ENCODE measurements around the gene SYNE2. TPM values are rescaled to one million over a fixed set of nuclear protein-coding genes. Genes with fewer than 3 reads are reported as not detected.

Gene SYNE2
- total and polyA plus RNA-seq, 2 donors (not counting 1 experiment from before 2014, with no cell fraction given), result 3.1 to 15.4 TPM

DNA sequence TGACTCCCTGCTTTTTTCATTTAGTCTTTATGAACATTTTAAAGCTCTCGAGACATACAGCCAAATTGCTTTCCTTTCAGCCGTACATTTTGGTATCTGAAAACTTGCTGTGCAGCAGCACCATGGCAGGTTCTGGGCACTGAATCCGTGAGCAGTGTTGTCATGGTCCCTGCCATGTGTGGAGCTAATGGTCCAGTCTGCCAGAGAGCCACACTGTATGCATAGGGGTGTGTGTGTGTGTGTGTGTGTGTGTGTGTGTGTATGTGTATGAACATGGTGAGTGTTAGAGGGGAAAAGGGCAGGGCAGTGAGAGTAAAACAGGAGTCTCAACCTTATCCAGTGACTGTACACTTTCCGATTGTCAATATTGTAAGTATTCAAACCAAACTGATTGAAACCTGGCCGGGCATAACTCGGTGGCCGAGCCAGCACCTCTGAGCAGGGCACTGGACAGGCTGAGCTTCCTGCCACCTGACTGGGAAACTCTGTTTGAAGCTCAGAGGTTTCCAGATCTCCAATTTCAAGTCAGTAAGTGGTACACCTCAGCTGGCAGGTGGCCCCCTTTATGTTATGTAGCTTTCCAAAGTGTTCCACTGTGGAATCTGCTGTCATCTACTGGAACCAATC lies 331.4 kb downstream of the SYNE2 start:
- no peaks in the 10 kb centered on the region for H4K20me1 ChIP-seq (ENCODE audit: control insufficient read depth, extremely low read depth, insufficient read depth, low read length)
- no peak for TF ChIP-seq EZH2 (IDR thresholded peaks at IDR 0.05; ENCODE audit: low read length, missing control alignments)
- TF ChIP-seq, protein P1, sequence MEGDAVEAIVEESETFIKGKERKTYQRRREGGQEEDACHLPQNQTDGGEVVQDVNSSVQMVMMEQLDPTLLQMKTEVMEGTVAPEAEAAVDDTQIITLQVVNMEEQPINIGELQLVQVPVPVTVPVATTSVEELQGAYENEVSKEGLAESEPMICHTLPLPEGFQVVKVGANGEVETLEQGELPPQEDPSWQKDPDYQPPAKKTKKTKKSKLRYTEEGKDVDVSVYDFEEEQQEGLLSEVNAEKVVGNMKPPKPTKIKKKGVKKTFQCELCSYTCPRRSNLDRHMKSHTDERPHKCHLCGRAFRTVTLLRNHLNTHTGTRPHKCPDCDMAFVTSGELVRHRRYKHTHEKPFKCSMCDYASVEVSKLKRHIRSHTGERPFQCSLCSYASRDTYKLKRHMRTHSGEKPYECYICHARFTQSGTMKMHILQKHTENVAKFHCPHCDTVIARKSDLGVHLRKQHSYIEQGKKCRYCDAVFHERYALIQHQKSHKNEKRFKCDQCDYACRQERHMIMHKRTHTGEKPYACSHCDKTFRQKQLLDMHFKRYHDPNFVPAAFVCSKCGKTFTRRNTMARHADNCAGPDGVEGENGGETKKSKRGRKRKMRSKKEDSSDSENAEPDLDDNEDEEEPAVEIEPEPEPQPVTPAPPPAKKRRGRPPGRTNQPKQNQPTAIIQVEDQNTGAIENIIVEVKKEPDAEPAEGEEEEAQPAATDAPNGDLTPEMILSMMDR (conservative IDR thresholded peaks at IDR 0.05 in 1 of 2, IDR thresholded peaks at IDR 0.05 in 1 of 2; ENCODE audit: low read depth in 1 of 2, low read length in 2 of 2), result no peak
- H3K27me3 ChIP-seq (ENCODE audit: control insufficient read depth, insufficient read depth, low read length), result no peaks in the 10 kb centered on the region

DNA sequence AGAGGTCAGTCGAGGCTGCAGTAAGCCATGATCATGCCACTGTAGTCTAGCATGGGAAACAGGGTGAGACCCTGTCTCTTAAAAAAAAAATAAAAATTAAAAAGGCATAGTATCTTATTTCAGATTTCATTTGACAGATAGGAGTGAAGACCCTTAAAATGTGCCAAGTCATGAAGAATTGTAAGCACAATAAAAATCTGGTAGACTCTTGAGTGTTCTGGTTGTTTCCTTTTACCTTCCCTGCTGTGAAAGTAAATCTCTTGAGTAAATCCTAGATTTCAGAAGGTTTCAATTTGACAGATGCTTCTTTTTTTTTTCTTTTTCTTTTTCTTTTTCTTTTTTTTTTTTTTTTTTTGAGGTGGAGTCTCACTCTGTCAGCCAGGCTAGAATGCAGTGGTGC lies 332.4 kb downstream of the SYNE2 start:
- no peak overlapping the region for H3K4me3 ChIP-seq (replicated peaks in 1 of 4; ENCODE audit: control extremely low read depth in 1 of 4, insufficient read depth in 1 of 4, low read depth in 3 of 4, low read length in 4 of 4)
- H3K9ac ChIP-seq (ENCODE audit: insufficient read depth, low read length), result no peak overlapping the region
- H3K4me2 ChIP-seq (ENCODE audit: extremely low read depth, insufficient read depth, low read length), result no peak overlapping the region
- no peaks in the 10 kb centered on the region for H3K27me3 ChIP-seq (ENCODE audit: control insufficient read depth, insufficient read depth, low read length)
- H3K4me1 ChIP-seq (ENCODE audit: control insufficient read depth, extremely low read depth, insufficient read depth, low read length), result no peaks in the 10 kb centered on the region
- no peak overlapping the region for H3K27ac ChIP-seq (ENCODE audit: insufficient read depth, low read length)
- DNase-seq (ENCODE audit: low read depth in 2 of 2), result no peak
- H3K36me3 ChIP-seq (ENCODE audit: control insufficient read depth, insufficient read depth, low read length), result no peaks in the 10 kb centered on the region
- no peaks in the 10 kb centered on the region for H4K20me1 ChIP-seq (ENCODE audit: control insufficient read depth, extremely low read depth, insufficient read depth, low read length)
- H2AFZ ChIP-seq (ENCODE audit: low read length), result no peak overlapping the region
- TF ChIP-seq, protein P1 (conservative IDR thresholded peaks at IDR 0.05 in 1 of 2, IDR thresholded peaks at IDR 0.05 in 1 of 2; ENCODE audit: low read depth in 1 of 2, low read length in 2 of 2), result no peak
- TF ChIP-seq EZH2 (IDR thresholded peaks at IDR 0.05; ENCODE audit: low read length, missing control alignments), result no peak
- H3K9me3 ChIP-seq (ENCODE audit: control insufficient read depth, insufficient read depth, low read depth, low read length), result no peaks in the 10 kb centered on the region
- H3K79me2 ChIP-seq (ENCODE audit: control insufficient read depth, insufficient read depth, low read length), result no peaks in the 10 kb centered on the region

More for the DNA sequence above, 331.4 kb downstream of the SYNE2 start:
- Histone ChIP-seq H3K36me3 (ENCODE audit: control insufficient read depth, insufficient read depth, low read length) (no peaks in the 10 kb centered on the region), H3K79me2 (ENCODE audit: control insufficient read depth, insufficient read depth, low read length) (no peaks in the 10 kb centered on the region), H3K9ac (ENCODE audit: insufficient read depth, low read length) (no peak overlapping the region), H3K4me1 (ENCODE audit: control insufficient read depth, extremely low read depth, insufficient read depth, low read length) (no peaks in the 10 kb centered on the region), H2AFZ (ENCODE audit: low read length) (no peak overlapping the region), H3K9me3 (ENCODE audit: control insufficient read depth, insufficient read depth, low read depth, low read length) (no peaks in the 10 kb centered on the region), H3K4me3 (replicated peaks in 1 of 4; ENCODE audit: control extremely low read depth in 1 of 4, insufficient read depth in 1 of 4, low read depth in 3 of 4, low read length in 4 of 4) (no peak overlapping the region), H3K27ac (ENCODE audit: insufficient read depth, low read length) (no peak overlapping the region), H3K4me2 (ENCODE audit: extremely low read depth, insufficient read depth, low read length) (no peak overlapping the region)
- DNase-seq (ENCODE audit: low read depth in 2 of 2), result no peak

DNA sequence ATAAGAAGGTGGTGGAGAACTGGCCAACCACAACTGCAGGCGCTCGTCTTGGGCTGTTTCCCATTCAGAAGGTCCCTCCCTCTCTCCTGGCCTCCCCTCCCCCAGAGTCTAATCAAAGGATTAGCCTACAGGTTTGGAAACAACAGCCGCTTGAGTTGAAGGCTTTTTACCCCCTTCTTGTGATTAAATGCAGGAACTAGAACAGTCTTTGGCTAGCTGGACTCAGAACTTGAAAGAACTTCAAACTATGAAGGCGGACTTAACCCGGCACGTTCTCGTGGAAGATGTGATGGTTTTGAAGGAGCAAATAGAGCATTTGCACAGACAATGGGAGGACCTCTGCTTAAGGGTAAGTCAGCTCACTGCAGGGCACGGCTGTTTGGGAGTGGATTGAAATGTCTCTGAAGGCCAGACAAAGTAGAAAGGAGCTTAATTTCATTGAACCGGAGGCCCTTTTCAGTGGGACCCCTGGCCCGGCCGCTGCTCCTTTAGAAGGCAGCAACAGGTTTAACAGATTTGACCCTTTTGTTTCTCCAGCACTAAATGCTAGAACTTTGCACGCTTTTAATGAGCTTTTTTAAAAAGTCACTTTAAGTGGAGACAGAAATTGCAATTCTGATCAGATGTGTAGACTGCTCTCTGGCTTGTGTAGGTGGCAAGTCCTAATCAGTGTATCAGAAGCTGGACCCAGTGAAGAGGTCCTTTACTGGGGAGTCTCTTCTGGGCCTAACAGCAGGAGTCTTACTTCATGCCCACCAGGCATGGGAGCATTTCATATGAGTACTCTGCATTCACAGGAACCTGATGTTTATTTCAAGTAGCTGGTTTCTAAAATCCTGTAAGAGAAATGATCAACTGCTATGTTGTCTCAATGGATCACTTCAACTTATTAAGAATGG lies 333.7 kb downstream of the SYNE2 start:
- TF ChIP-seq EZH2 (IDR thresholded peaks at IDR 0.05; ENCODE audit: low read length, missing control alignments), result no peak
- TF ChIP-seq, protein P1 (conservative IDR thresholded peaks at IDR 0.05 in 1 of 2, IDR thresholded peaks at IDR 0.05 in 1 of 2; ENCODE audit: low read depth in 1 of 2, low read length in 2 of 2), result no peak
- Histone ChIP-seq H4K20me1 (ENCODE audit: control insufficient read depth, extremely low read depth, insufficient read depth, low read length) (no peaks in the 10 kb centered on the region), H3K4me2 (ENCODE audit: extremely low read depth, insufficient read depth, low read length) (no peak overlapping the region), H3K9me3 (ENCODE audit: control insufficient read depth, insufficient read depth, low read depth, low read length) (no peaks in the 10 kb centered on the region), H3K36me3 (ENCODE audit: control insufficient read depth, insufficient read depth, low read length) (no peaks in the 10 kb centered on the region), H3K4me1 (ENCODE audit: control insufficient read depth, extremely low read depth, insufficient read depth, low read length) (no peaks in the 10 kb centered on the region), H3K27ac (ENCODE audit: insufficient read depth, low read length) (no peak overlapping the region), H3K4me3 (replicated peaks in 1 of 4; ENCODE audit: control extremely low read depth in 1 of 4, insufficient read depth in 1 of 4, low read depth in 3 of 4, low read length in 4 of 4) (no peak overlapping the region), H3K9ac (ENCODE audit: insufficient read depth, low read length) (no peak overlapping the region), H2AFZ (ENCODE audit: low read length) (no peak overlapping the region), H3K27me3 (ENCODE audit: control insufficient read depth, insufficient read depth, low read length) (no peaks in the 10 kb centered on the region), H3K79me2 (ENCODE audit: control insufficient read depth, insufficient read depth, low read length) (no peaks in the 10 kb centered on the region)
- DNase-seq (ENCODE audit: low read depth in 2 of 2), result no peak

Data from fibroblast of lung (primary cell).